ENCODE measurements around the gene IFT43. TPM values are rescaled to one million over a fixed set of nuclear protein-coding genes. Genes with fewer than 3 reads are reported as not detected.

The IFT43 gene
- total RNA-seq, 6 experiments from 2014 or later: 27.1 to 33.4 (median 29.3) TPM

DNA sequence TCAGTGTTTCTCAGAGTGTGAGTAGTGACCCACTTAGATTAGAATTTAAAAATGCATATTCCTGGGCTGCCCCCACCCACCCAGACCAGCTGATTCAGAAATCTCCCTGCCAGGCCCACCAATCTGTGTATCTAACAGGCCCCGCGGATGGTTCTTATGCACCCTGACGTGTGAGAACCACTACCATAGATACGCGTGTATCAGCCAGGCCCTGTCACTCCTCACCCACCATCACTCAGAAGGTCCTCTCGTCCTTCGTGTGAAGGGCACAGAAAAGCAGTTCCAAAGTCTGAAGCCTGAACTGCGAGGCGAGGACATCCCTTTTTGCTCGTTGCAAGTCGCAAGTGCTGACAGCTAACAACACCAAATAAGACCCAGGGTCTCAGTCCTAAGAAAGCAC is 72.4 kb downstream of the IFT43 start:
- H3K9me3 Mint-ChIP-seq: no peaks in the 10 kb centered on the region
- TF ChIP-seq CTCF (IDR thresholded peaks at IDR 0.05): no peak

DNA sequence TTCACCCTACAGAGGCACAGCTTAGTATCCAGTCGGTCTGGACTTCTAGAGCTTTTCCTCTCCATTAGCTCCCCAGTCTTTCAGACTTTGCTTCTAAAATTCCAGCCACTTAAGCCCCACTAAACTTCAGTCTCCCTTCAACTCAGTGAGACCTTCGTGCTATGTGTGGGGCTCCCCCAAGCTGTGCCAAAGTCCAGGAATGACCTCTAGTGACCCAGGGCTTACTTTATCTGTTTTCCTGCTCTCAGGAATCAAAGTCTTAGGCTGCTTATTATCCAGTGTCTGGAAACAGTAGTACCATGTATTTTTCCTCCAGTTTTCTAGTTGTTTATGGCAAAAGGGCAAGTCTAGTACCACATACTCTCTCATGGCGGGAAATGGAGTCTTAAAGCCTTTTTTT is 77.8 kb downstream of the IFT43 start:
- no peaks in the 10 kb centered on the region for H3K4me1 Mint-ChIP-seq (ENCODE audit: low read depth)
- H3K27ac Mint-ChIP-seq: no peak overlapping the region
- H3K36me3 Mint-ChIP-seq (ENCODE audit: low read depth): peaks cover 32% of the 10 kb centered on the region
- no peak for TF ChIP-seq CTCF (IDR thresholded peaks at IDR 0.05)
- H3K4me3 Mint-ChIP-seq: no peak overlapping the region; the same call in 1 of the 2 replicates
- peaks cover 4% of the 10 kb centered on the region; the same call in 1 of the 2 replicates for H3K9me3 Mint-ChIP-seq
- DNase-seq: no peak
- H3K27me3 Mint-ChIP-seq (ENCODE audit: insufficient read depth): no peaks in the 10 kb centered on the region

More for the DNA sequence above, 72.4 kb downstream of the IFT43 start:
- H3K4me3 Mint-ChIP-seq: no peak overlapping the region
- H3K36me3 Mint-ChIP-seq (ENCODE audit: low read depth): no peaks in the 10 kb centered on the region; the same call in 1 of the 2 replicates
- no peaks in the 10 kb centered on the region for H3K4me1 Mint-ChIP-seq (ENCODE audit: low read depth)
- no peaks in the 10 kb centered on the region for H3K27me3 Mint-ChIP-seq (ENCODE audit: insufficient read depth)
- DNase-seq: no peak
- H3K27ac Mint-ChIP-seq: no peak overlapping the region

GRCh38 chr14:76065519-76065918 is 80.0 kb downstream of the IFT43 start:
- Mint-ChIP-seq H3K4me3 (no peak overlapping the region), H3K36me3 (ENCODE audit: low read depth) (peaks cover 32% of the 10 kb centered on the region)

GRCh38 chr14:76067536-76067935 is 82.0 kb downstream of the IFT43 start:
- H3K36me3 Mint-ChIP-seq (ENCODE audit: low read depth): peaks cover 32% of the 10 kb centered on the region
- H3K9me3 Mint-ChIP-seq: peaks cover 4% of the 10 kb centered on the region; the same call in 1 of the 2 replicates
- H3K4me3 Mint-ChIP-seq: no peak overlapping the region
- no peaks in the 10 kb centered on the region for H3K4me1 Mint-ChIP-seq (ENCODE audit: low read depth)
- H3K27me3 Mint-ChIP-seq (ENCODE audit: insufficient read depth): no peaks in the 10 kb centered on the region
- TF ChIP-seq CTCF (IDR thresholded peaks at IDR 0.05): no peak
- H3K27ac Mint-ChIP-seq: no peak overlapping the region
- no peak for DNase-seq

More at GRCh38 chr14:76065519-76065918, 80.0 kb downstream of the IFT43 start:
- TF ChIP-seq CTCF (IDR thresholded peaks at IDR 0.05): no peak
- Mint-ChIP-seq H3K4me1 (ENCODE audit: low read depth) (no peaks in the 10 kb centered on the region), H3K27me3 (ENCODE audit: insufficient read depth) (no peaks in the 10 kb centered on the region), H3K27ac (no peak overlapping the region), H3K9me3 (peaks cover 4% of the 10 kb centered on the region; the same call in 1 of the 2 replicates)
- DNase-seq: no peak

DNA sequence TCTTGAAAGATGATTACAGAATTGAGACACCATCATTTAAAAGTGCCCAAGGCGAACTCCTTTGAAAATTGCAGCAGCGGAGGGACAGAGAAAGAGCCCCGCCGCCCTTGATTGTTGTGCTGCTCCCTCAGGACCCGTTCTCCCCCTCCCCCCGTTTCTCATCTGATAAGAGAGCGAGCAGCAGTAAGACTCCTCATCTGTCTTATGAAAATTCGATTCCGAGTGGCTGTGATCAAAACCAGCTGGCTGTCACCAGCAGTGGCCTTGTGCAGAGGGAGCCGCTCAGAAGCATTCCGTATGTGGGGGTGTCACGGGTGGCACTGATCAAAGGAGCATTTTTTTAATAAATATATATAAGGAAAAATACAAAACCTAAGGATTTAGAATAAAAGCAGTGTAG is 88.2 kb downstream of the IFT43 start:
- Mint-ChIP-seq H3K27me3 (ENCODE audit: insufficient read depth) (no peaks in the 10 kb centered on the region), H3K4me1 (ENCODE audit: low read depth) (no peaks in the 10 kb centered on the region), H3K4me3 (no peak overlapping the region), H3K36me3 (ENCODE audit: low read depth) (no peaks in the 10 kb centered on the region), H3K27ac (no peak overlapping the region), H3K9me3 (no peaks in the 10 kb centered on the region)
- TF ChIP-seq CTCF (IDR thresholded peaks at IDR 0.05): no peak
- no peak for DNase-seq

DNA sequence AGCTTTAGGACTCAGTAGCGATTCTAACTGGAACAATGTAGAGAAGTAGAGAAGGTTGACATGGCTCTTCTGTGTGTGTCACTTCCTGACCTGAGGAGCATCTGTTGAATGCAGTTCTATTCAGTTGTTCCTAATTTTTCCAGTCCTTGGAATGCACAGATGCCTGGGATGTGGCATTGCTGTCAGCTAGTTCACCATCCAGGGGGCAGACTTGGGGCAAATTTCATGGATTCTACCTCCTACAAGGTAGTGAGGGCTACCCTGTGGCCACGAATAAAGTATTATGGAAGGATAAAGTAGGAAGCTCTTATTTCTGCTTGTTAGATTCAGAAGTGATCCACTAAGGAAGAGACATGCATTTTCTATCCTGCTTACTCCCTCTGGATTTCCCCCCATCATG is 91.8 kb downstream of the IFT43 start:
- Mint-ChIP-seq H3K36me3 (ENCODE audit: low read depth) (no peaks in the 10 kb centered on the region), H3K27me3 (ENCODE audit: insufficient read depth) (no peaks in the 10 kb centered on the region; the same call in 1 of the 2 replicates), H3K4me1 (ENCODE audit: low read depth) (no peaks in the 10 kb centered on the region), H3K4me3 (no peak overlapping the region), H3K9me3 (no peaks in the 10 kb centered on the region), H3K27ac (no peak overlapping the region)
- DNase-seq: no peak
- peak; percentile 17; the same call in 1 of the 2 replicates for TF ChIP-seq CTCF (IDR thresholded peaks at IDR 0.05)
